ENCODE data around the gene FAM180B. TPM values are rescaled to one million over a fixed set of nuclear protein-coding genes. Genes with fewer than 3 reads are reported as not detected.

FAM180B gene
- total and polyA plus RNA-seq, 2 of the 8 experiments (the other 6 are each of a cell fraction or from before 2014, with no cell fraction given): 0.09 TPM; not detected in 1

DNA sequence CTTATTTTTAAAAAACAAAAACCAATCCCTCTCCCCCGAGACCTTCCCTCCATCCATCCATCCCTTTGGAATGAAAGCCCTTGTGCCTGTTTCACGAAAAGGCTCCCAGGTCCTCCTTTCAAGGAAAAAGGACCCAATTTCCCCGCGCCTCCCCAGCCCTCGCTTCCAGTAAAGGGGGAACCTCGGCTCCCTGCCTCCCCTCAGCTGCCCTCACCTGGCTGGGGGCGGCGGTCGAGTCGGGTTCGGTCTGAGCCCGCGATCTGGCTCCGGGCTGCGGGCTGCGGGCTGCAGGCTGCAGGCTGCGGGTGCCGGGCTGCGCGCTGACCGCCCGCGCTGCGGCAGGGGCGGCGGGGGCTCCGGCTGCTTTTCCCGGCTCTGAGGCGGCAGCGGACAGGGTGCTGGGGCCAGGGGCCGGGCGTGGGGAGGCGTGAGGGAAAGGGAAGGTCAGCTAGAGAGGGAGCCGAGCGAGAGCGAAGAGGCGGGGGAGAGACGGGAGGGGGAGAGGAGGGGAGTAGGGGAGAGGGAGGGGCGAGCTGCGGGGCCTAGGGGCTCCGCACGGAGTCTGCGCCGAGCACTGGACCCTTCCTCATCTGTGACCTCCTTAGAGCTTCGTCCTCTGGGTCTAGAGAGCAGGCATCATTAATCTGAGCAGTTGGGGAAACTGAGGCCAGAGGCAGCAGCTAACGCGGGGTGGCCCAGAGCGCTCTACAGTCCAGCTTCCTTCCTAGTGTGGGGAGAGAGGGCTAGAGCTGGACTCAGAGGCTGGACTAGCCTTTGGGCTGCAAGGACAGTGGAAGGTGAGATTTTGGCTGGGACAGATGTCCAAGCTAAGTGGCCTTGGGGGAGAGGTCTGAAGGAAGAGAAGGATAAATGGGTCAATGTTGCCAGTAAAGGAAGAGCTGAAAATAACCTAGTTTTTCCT lies 7.7 kb downstream of the FAM180B start, which contains the start of gene C1QTNF4 (continued):
- TF ChIP-seq GTF2F1 (IDR thresholded peaks at IDR 0.05; ENCODE audit: borderline replicate concordance, low read depth, low read length): no peak
- TF ChIP-seq ASH2L (IDR thresholded peaks at IDR 0.05; ENCODE audit: low read length): peak; percentile 58
- no peak for TF ChIP-seq SP2 (IDR thresholded peaks at IDR 0.05; ENCODE audit: low read length)
- TF ChIP-seq PHF8 (conservative IDR thresholded peaks at IDR 0.05; ENCODE audit: low read depth, low read length): 0 out of 2 replicates have a peak, but pooled peaks have one; percentile 19
- peak; percentile 78 for TF ChIP-seq KDM4A (IDR thresholded peaks at IDR 0.05; ENCODE audit: low read depth, low read length, severe bottlenecking)
- TF ChIP-seq CEBPB (IDR thresholded peaks at IDR 0.05; ENCODE audit: low read depth, low read length): no peak
- TF ChIP-seq CTCF (IDR thresholded peaks at IDR 0.05; ENCODE audit: control extremely low read depth in 1 of 3, insufficient read depth in 1 of 3, low read depth in 1 of 3, low read length in 3 of 3): no peak
- TF ChIP-seq JUN (IDR thresholded peaks at IDR 0.05; ENCODE audit: low read depth, low read length): no peak
- no peak for TF ChIP-seq YY1 (IDR thresholded peaks at IDR 0.05; ENCODE audit: low read depth, low read length)
- TF ChIP-seq TAF1 (IDR thresholded peaks at IDR 0.05; ENCODE audit: low read depth, low read length): no peak
- no peak for TF ChIP-seq RFX5 (IDR thresholded peaks at IDR 0.05; ENCODE audit: borderline replicate concordance, low read depth, low read length)
- TF ChIP-seq, protein P1, sequence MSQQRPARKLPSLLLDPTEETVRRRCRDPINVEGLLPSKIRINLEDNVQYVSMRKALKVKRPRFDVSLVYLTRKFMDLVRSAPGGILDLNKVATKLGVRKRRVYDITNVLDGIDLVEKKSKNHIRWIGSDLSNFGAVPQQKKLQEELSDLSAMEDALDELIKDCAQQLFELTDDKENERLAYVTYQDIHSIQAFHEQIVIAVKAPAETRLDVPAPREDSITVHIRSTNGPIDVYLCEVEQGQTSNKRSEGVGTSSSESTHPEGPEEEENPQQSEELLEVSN (IDR thresholded peaks at IDR 0.05): no peak
- peak; percentile 51; the same call in 1 of the 2 replicates for TF ChIP-seq SUZ12 (IDR thresholded peaks at IDR 0.05; ENCODE audit: low read length)
- TF ChIP-seq RAD21 (IDR thresholded peaks at IDR 0.05 in 1 of 2, conservative IDR thresholded peaks at IDR 0.05 in 1 of 2; ENCODE audit: low read depth in 2 of 2, low read length in 2 of 2): no peak
